ENCODE results near the gene KLF5. TPM values are rescaled to one million over a fixed set of nuclear protein-coding genes. Genes with fewer than 3 reads are reported as not detected.

Gene KLF5
- total RNA-seq, 1 experiment from 2014 or later, result 65.9 TPM

GRCh38 chr13:73063166-73063565, 4.4 kb downstream of the KLF5 start:
- peaks cover 61% of the 10 kb centered on the region for H3K4me1 ChIP-seq (replicated peaks; ENCODE audit: insufficient read depth)
- H4K20me1 ChIP-seq (ENCODE audit: insufficient read depth), result no peaks in the 10 kb centered on the region
- peaks cover 70% of the 10 kb centered on the region for H3K36me3 ChIP-seq (ENCODE audit: low read depth)
- peaks cover 55% of the 10 kb centered on the region for H3F3A ChIP-seq (ENCODE audit: insufficient read depth, low read depth)
- intact Hi-C loops (cut with micrococcal nuclease; ENCODE audit: unreplicated experiment), result loop anchor here (10.0 kb wide), 1 partner anchor 132 kb away; no protein-coding TSS in a partner anchor
- peak overlapping the region; percentile 96 for H3K27ac ChIP-seq
- H3K9me3 ChIP-seq (ENCODE audit: insufficient read depth, low read depth), result no peaks in the 10 kb centered on the region
- ChIA-PET CTCF (no interaction called here), POLR2A (ENCODE audit: unreplicated experiment) (no interaction called here)
- peak overlapping the region; percentile 89; the same call in 1 of the 2 replicates for H3K4me3 ChIP-seq
- H3K4me2 ChIP-seq, result peak overlapping the region; percentile 92
- H3K9me2 ChIP-seq (ENCODE audit: insufficient read depth), result no peaks in the 10 kb centered on the region
- no peak overlapping the region for H2AFZ ChIP-seq
- TF ChIP-seq EZH2 (IDR thresholded peaks at IDR 0.05; ENCODE audit: low read depth) (no peak), CTCF (conservative IDR thresholded peaks at IDR 0.05) (no peak)
- peaks cover 92% of the 10 kb centered on the region for H3K79me2 ChIP-seq (ENCODE audit: low read depth)
- no TSS peak for BruUV-seq (replicated peaks)
- no peak for DNase-seq
- no peaks in the 10 kb centered on the region for H3K27me3 ChIP-seq (ENCODE audit: insufficient read depth, low read depth)

GRCh38 chr13:73065036-73065435, 6.2 kb downstream of the KLF5 start:
- ChIA-PET CTCF (no interaction called here), POLR2A (ENCODE audit: unreplicated experiment) (no interaction called here)
- Histone ChIP-seq H2AFZ (no peak overlapping the region), H3K27me3 (ENCODE audit: insufficient read depth, low read depth) (no peaks in the 10 kb centered on the region), H3K9me2 (ENCODE audit: insufficient read depth) (no peaks in the 10 kb centered on the region), H3K36me3 (ENCODE audit: low read depth) (peaks cover 86% of the 10 kb centered on the region), H3K79me2 (ENCODE audit: low read depth) (peaks cover 99% of the 10 kb centered on the region), H3F3A (ENCODE audit: insufficient read depth, low read depth) (peaks cover 55% of the 10 kb centered on the region), H3K9me3 (ENCODE audit: insufficient read depth, low read depth) (no peaks in the 10 kb centered on the region), H3K4me3 (peak overlapping the region; percentile 51), H3K4me1 (replicated peaks; ENCODE audit: insufficient read depth) (peaks cover 74% of the 10 kb centered on the region), H3K27ac (peak overlapping the region; percentile 96), H4K20me1 (ENCODE audit: insufficient read depth) (no peaks in the 10 kb centered on the region), H3K4me2 (peak overlapping the region; percentile 92)
- TF ChIP-seq CTCF (conservative IDR thresholded peaks at IDR 0.05) (no peak), EZH2 (IDR thresholded peaks at IDR 0.05; ENCODE audit: low read depth) (no peak)
- intact Hi-C loops (cut with micrococcal nuclease; ENCODE audit: unreplicated experiment), result loop anchor here (10.0 kb wide), 1 partner anchor 130 kb away; no protein-coding TSS in a partner anchor
- DNase-seq, result peak in 1 of 2 experiments; percentile 62
- BruUV-seq (replicated peaks), result no TSS peak

GRCh38 chr13:73065665-73066340, 7.0 kb downstream of the KLF5 start:
- POLR2A ChIA-PET (ENCODE audit: unreplicated experiment), result no interaction called here
- peaks cover 82% of the 10 kb centered on the region for H3K4me1 ChIP-seq (replicated peaks; ENCODE audit: insufficient read depth)
- H3K36me3 ChIP-seq (ENCODE audit: low read depth), result peaks cover 87% of the 10 kb centered on the region

More at GRCh38 chr13:73065665-73066340, 7.0 kb downstream of the KLF5 start:
- H4K20me1 ChIP-seq (ENCODE audit: insufficient read depth), result no peaks in the 10 kb centered on the region
- intact Hi-C loops (cut with micrococcal nuclease; ENCODE audit: unreplicated experiment), result loop anchor here (10.0 kb wide), 1 partner anchor 129 kb away; no protein-coding TSS in a partner anchor
- peaks cover 48% of the 10 kb centered on the region for H3F3A ChIP-seq (ENCODE audit: insufficient read depth, low read depth)
- TF ChIP-seq CTCF (conservative IDR thresholded peaks at IDR 0.05) (no peak), EZH2 (IDR thresholded peaks at IDR 0.05; ENCODE audit: low read depth) (no peak)
- H3K79me2 ChIP-seq (ENCODE audit: low read depth), result peaks cover 99% of the 10 kb centered on the region
- CTCF ChIA-PET, result no interaction called here
- H2AFZ ChIP-seq, result no peak overlapping the region
- peak overlapping the region; percentile 96 for H3K27ac ChIP-seq
- peak overlapping the region; percentile 51 for H3K4me3 ChIP-seq
- no peaks in the 10 kb centered on the region for H3K9me3 ChIP-seq (ENCODE audit: insufficient read depth, low read depth)
- peak; percentile 40 to 88 for DNase-seq
- BruUV-seq (replicated peaks), result no TSS peak
- no peaks in the 10 kb centered on the region for H3K9me2 ChIP-seq (ENCODE audit: insufficient read depth)
- peak overlapping the region; percentile 92 for H3K4me2 ChIP-seq
- no peaks in the 10 kb centered on the region for H3K27me3 ChIP-seq (ENCODE audit: insufficient read depth, low read depth)
